Ectodermal cell (in vitro differentiated cells): Measurements from ENCODE around the gene ALPP.
"Not testable (repeated sequence)": the region's sequence is repeated elsewhere in the genome, so short reads cannot be mapped to it uniquely, and the experiment has no call there.

Experiments used
- H3K27ac ChIP-seq: 2 replicates; pipeline ENCODE4 v1.7.0; 2013; ENCODE audit warnings: mild to moderate bottlenecking, low read depth, low read length; ENCODE audit not compliant: insufficient read depth, poor library complexity, severe bottlenecking
- H3K27me3 ChIP-seq: 2 replicates; pipeline ENCODE4 v1.7.0; 2013; ENCODE audit warnings: mild to moderate bottlenecking, low read length; ENCODE audit not compliant: insufficient read depth, control insufficient read depth, poor library complexity, severe bottlenecking
- H3K36me3 ChIP-seq: one replicate; pipeline ENCODE4 v1.7.0; 2013; ENCODE audit warnings: low read length; ENCODE audit not compliant: control insufficient read depth, insufficient read depth
- H3K4me1 ChIP-seq: one replicate; pipeline ENCODE4 v1.7.0; 2013; ENCODE audit warnings: low read length; ENCODE audit not compliant: control insufficient read depth, insufficient read depth
- H3K4me3 ChIP-seq: 2 replicates; pipeline ENCODE4 v1.7.0; 2013; ENCODE audit warnings: low read depth, low read length, control low read depth; ENCODE audit not compliant: insufficient read depth
- H3K9me3 ChIP-seq: 2 replicates; pipeline ENCODE4 v1.7.0; 2013; ENCODE audit warnings: mild to moderate bottlenecking, low read length, moderate library complexity; ENCODE audit not compliant: control insufficient read depth
- WGBS, 2 experiments: methylation state at CpG; one replicate each; pipeline ENCODE4 v1.1.7; 2013; ENCODE audit warnings: missing lambda C conversion rate in 2 of 2; 5-methylcytosine and 5-hydroxymethylcytosine counted together

The ALPP gene

GRCh38 chr2:232350804-232351685 lies 27.5 kb upstream of the ALPP start:
- no peaks in the 10 kb centered on the region for H3K9me3 ChIP-seq
- no peak overlapping the region for H3K27ac ChIP-seq
- 58 to 63% methylated on average over 76 of the region's 76 CpGs for WGBS, 2 experiments
- H3K4me1 ChIP-seq, result no peaks in the 10 kb centered on the region
- H3K36me3 ChIP-seq, result no peaks in the 10 kb centered on the region
- H3K27me3 ChIP-seq, result peaks cover 54% of the 10 kb centered on the region
- H3K4me3 ChIP-seq, result no peak overlapping the region

- peaks cover 54% of the 10 kb centered on the region for H3K27me3 ChIP-seq
- H3K36me3 ChIP-seq, result no peaks in the 10 kb centered on the region
- H3K27ac ChIP-seq, result no peak overlapping the region
- H3K4me1 ChIP-seq, result no peaks in the 10 kb centered on the region
- no peaks in the 10 kb centered on the region for H3K9me3 ChIP-seq
- no peak overlapping the region for H3K4me3 ChIP-seq
- WGBS, 2 experiments, result 51 to 53% methylated on average over 73 of the region's 73 CpGs
These were observed 26.7 kb upstream of the ALPP start for GRCh38 chr2:232351686-232352510.

DNA sequence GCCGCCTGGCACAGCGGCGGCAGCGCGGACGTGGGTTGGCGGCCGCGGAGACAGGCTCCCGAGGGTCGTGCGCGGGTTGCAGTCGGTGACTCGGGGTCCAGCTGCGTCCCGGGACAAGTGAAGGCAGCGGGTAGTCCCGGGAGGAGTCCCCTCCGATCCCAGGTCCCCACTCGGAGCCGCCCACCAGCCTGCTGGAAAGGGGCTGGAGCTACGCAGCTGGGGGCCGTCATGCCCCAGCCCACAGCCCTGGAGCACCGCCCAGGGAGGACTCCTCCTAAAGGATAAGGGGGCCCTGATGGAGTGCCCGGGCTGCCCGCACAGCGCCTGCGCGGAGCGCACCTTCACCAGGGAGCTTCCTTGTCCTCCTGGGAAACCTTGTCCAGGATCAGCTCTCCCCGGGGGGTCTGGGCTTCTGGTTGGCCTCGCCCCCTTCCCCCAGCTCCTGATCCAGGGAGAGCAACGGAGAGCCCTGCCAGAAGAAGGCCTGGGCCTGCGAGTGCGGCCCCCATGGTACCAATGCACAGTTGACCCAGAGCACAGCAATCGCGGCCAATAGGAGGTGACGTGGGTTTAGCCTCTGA lies 25.9 kb upstream of the ALPP start:
- 70% methylated on average over 39 of the region's 39 CpGs for WGBS, 2 experiments
- H3K27ac ChIP-seq, result no peak overlapping the region
- no peaks in the 10 kb centered on the region for H3K9me3 ChIP-seq
- peaks cover 54% of the 10 kb centered on the region for H3K27me3 ChIP-seq
- H3K4me3 ChIP-seq, result no peak overlapping the region
- no peaks in the 10 kb centered on the region for H3K4me1 ChIP-seq
- no peaks in the 10 kb centered on the region for H3K36me3 ChIP-seq

DNA sequence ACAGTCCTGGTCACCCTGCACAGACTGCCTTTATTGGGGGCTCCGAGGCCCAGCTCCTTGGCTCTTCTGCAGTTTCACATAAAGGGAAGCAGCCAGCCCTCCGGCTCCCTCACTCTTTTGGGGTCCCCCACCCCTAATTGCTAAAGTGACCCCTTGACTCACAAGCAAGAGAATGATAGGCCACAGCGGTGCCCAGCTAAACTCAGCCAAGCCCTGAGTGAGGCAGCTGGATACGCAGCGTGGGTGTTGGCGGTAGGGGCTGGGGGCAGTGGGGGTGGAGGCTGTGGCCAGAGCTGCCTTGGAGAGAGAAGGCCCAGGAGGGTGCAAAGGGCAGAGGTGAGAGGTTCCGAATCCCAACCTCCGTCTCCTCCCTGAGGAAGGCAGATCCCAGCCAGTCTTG lies 25.5 kb upstream of the ALPP start:
- H3K4me3 ChIP-seq, result no peak overlapping the region

DNA sequence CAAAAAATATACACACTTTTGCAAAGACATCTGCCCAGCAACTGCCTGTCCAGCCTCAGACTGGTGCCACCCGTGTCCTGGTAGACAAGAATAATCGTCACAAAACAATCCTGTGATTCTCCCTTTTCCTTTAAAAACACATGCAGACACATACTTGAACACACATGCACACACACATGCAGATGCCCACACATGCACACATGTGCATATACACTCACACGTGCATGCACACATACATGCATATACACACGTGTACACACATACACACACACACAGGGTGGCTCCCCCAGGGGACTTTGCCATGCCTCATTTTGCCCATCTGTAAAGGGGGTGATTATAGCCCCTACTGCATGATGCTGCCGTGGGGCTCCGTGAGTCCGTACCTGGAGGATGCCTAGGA lies 24.9 kb upstream of the ALPP start:
- no peak overlapping the region for H3K4me3 ChIP-seq

More for the DNA sequence above, 25.5 kb upstream of the ALPP start:
- Histone ChIP-seq H3K36me3 (no peaks in the 10 kb centered on the region), H3K4me1 (no peaks in the 10 kb centered on the region), H3K9me3 (no peaks in the 10 kb centered on the region), H3K27me3 (peaks cover 54% of the 10 kb centered on the region), H3K27ac (no peak overlapping the region)
- 93% methylated on average over 8 of the region's 8 CpGs for WGBS, 2 experiments

DNA sequence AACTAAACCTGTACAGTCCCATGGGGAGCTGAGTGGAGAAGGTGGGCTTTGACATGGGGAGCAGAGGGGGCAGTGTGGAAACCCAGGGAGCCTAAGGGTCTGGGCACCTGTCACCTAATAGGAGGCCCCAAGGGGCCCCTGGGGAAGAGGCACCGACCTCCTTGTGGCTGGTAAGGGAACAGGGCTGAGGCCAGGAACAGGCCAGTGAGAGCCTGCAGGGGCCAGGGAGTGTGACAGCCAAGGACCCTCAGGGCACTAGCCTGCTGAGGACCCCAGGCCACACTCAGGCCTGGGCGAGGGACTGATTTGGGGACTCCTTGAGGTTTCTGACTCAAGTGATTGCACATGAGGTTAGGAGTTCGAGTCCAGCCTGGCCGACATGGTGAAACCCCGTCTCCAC lies 24.5 kb upstream of the ALPP start:
- H3K27me3 ChIP-seq, result peaks cover 45% of the 10 kb centered on the region
- no peaks in the 10 kb centered on the region for H3K4me1 ChIP-seq
- no peak overlapping the region for H3K27ac ChIP-seq
- H3K9me3 ChIP-seq, result no peaks in the 10 kb centered on the region
- no peak overlapping the region for H3K4me3 ChIP-seq
- WGBS, 2 experiments, result 95 to 96% methylated on average over 5 of the region's 5 CpGs
- H3K36me3 ChIP-seq, result no peaks in the 10 kb centered on the region

More for the DNA sequence above, 24.9 kb upstream of the ALPP start:
- H3K4me1 ChIP-seq, result no peaks in the 10 kb centered on the region
- H3K27ac ChIP-seq, result no peak overlapping the region
- no peaks in the 10 kb centered on the region for H3K36me3 ChIP-seq
- no peaks in the 10 kb centered on the region for H3K9me3 ChIP-seq
- H3K27me3 ChIP-seq, result peaks cover 49% of the 10 kb centered on the region
- WGBS, 2 experiments, result 86 to 88% methylated on average over 7 of the region's 7 CpGs

DNA sequence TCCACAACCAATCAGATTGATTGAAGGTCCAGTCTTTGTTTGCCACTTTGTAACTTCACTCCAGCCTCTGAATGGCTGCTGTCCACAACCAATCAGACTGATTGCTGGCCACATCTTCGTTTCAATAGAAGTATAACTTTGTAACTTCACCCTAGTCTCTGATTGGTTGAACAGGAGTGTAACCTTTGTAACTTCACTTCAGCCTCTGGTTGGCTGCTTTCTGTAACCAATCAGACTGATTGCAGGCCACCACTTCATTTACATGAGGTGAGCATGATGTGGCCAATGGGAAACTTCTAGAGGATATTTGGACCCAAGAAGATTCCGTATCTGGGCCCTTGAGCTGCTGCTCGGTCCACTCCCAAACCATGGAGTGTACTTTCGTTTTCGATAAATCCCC lies 16.9 kb upstream of the ALPP start:
- no peaks in the 10 kb centered on the region for H3K4me1 ChIP-seq
- no peaks in the 10 kb centered on the region for H3K36me3 ChIP-seq
- no peak overlapping the region for H3K4me3 ChIP-seq
- H3K27ac ChIP-seq, result no peak overlapping the region
- H3K27me3 ChIP-seq, result no peaks in the 10 kb centered on the region
- no peaks in the 10 kb centered on the region for H3K9me3 ChIP-seq
- WGBS, 2 experiments, result 93 to 94% methylated on average over 5 of the region's 5 CpGs

- no peaks in the 10 kb centered on the region for H3K36me3 ChIP-seq
- H3K27ac ChIP-seq, result no peak overlapping the region
- H3K4me1 ChIP-seq, result no peaks in the 10 kb centered on the region
- H3K9me3 ChIP-seq, result no peaks in the 10 kb centered on the region
- H3K27me3 ChIP-seq, result no peaks in the 10 kb centered on the region
- 80 to 81% methylated on average over 8 of the region's 8 CpGs for WGBS, 2 experiments
- H3K4me3 ChIP-seq, result no peak overlapping the region
These were observed 16.2 kb upstream of the ALPP start for GRCh38 chr2:232362174-232362900.

DNA sequence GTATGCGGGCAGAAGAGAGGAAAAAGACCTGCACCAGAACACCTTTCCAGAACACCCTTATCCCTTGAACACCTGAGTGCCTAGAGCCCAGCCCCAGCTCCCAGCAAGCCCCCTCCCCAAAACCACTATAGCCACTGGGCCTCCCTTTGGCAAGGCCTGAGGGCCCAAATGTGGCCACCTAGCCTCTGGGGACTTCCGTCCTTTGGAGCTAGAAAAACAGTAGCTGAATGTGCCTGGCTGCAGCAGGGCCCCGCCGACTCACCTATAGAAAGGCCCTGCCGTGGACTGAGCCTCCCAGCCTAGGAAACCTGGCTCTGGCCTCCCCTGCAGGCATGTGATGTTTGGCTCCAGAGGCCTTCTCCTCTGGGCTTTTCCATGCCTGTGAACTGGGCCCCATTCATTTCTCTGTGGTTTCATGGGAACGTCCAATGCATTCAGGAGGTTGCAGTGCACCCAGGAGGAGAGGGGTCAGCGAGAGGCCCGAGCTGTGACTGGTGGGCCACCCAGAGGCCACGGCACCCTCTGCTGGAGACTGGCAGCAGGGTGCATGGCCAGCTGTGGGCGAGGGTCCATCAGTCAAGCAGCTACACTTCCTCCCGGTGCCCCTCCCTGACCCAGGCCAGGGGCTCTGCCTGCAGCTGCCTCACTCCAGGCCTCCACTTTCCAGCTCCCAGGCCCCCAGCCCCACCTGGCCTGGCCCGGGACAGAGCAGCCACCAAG lies 15.3 kb upstream of the ALPP start:
- not testable (repeated sequence) for H3K36me3 ChIP-seq, H3K27me3 ChIP-seq, H3K9me3 ChIP-seq, H3K4me1 ChIP-seq, H3K4me3 ChIP-seq, H3K27ac ChIP-seq
- WGBS, 2 experiments, result 83% methylated on average over 12 of the region's 12 CpGs
